ENCODE results near the gene BMP2. TPM values are rescaled to one million over a fixed set of nuclear protein-coding genes. Genes with fewer than 3 reads are reported as not detected.

Gene BMP2
- total and polyA plus RNA-seq, 2 donors (not counting 1 experiment from before 2014, with no cell fraction given): not detected

DNA sequence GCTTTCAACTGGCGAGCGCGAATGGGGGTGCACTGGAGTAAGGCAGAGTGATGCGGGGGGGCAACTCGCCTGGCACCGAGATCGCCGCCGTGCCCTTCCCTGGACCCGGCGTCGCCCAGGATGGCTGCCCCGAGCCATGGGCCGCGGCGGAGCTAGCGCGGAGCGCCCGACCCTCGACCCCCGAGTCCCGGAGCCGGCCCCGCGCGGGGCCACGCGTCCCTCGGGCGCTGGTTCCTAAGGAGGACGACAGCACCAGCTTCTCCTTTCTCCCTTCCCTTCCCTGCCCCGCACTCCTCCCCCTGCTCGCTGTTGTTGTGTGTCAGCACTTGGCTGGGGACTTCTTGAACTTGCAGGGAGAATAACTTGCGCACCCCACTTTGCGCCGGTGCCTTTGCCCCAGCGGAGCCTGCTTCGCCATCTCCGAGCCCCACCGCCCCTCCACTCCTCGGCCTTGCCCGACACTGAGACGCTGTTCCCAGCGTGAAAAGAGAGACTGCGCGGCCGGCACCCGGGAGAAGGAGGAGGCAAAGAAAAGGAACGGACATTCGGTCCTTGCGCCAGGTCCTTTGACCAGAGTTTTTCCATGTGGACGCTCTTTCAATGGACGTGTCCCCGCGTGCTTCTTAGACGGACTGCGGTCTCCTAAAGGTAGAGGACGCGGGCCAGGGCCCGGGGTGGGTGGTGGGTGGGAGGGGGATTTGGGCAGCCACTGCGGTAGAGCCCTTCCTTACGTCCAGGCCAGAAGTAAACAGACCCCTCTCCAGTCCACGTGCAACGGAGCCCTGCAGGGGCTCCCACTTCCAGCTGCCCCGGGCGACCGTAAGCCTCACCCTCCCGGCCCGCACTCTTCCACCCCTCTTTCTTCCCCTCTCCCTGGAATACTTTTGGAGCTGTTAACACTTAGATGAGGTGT is 998 bp downstream of the BMP2 start:
- no peaks in the 10 kb centered on the region for H3K79me2 ChIP-seq (ENCODE audit: control insufficient read depth, insufficient read depth, low read length)
- Mint-ChIP-seq H3K4me1 (peaks cover 9% of the 10 kb centered on the region), H3K4me3 (peak overlapping the region; percentile 47), H3K27me3 (peaks cover 51% of the 10 kb centered on the region), H3K9me3 (ENCODE audit: insufficient read depth) (no peaks in the 10 kb centered on the region), H3K27ac (no peak overlapping the region)
- H3K9ac ChIP-seq (ENCODE audit: low read length): no peak overlapping the region
- intact Hi-C loops (cut with micrococcal nuclease): no loop called here
- ChIA-PET POLR2A (no interaction called here), CTCF (no interaction called here)
- H3K4me3 ChIP-seq (ENCODE audit: control extremely low read depth in 1 of 5, extremely low read depth in 1 of 5, insufficient read depth in 1 of 5, low read depth in 2 of 5, low read length in 4 of 5): peak overlapping the region in 1 of 5 experiments; percentile 2
- H3K27me3 ChIP-seq (replicated peaks in 1 of 4; ENCODE audit: control extremely low read depth in 1 of 4, control insufficient read depth in 3 of 4, insufficient read depth in 4 of 4, low read length in 3 of 4): peaks cover 0 to 31% (median 24%) of the 10 kb centered on the region in 4 experiments
- TF ChIP-seq CTCF (IDR thresholded peaks at IDR 0.05) (no peak), EZH2 (IDR thresholded peaks at IDR 0.05; ENCODE audit: borderline replicate concordance, insufficient read depth, low read depth, low read length, poor library complexity, severe bottlenecking) (no peak)
- no peak overlapping the region for H3K27ac ChIP-seq (ENCODE audit: low read length in 2 of 2)
- no peak for ATAC-seq (ENCODE audit: low read depth)
- H3K4me1 ChIP-seq (ENCODE audit: control insufficient read depth in 2 of 2, insufficient read depth in 2 of 2, low read length in 2 of 2): peaks cover 4 to 18% of the 10 kb centered on the region in 2 donors
- peak overlapping the region; percentile 61 for H3K4me2 ChIP-seq (replicated peaks; ENCODE audit: low read depth, low read length, poor library complexity, severe bottlenecking)
- DNase-seq: peak; percentile 4
- 3% methylated on average over 55 of the region's 70 CpGs for WGBS (ENCODE audit: insufficient coverage)
- H4K20me1 ChIP-seq (ENCODE audit: control insufficient read depth, insufficient read depth, low read length, poor library complexity, severe bottlenecking): no peaks in the 10 kb centered on the region
- H2AFZ ChIP-seq (ENCODE audit: insufficient read depth, low read depth, low read length, poor library complexity, severe bottlenecking): no peak overlapping the region
- H3K36me3 ChIP-seq (replicated peaks in 1 of 2; ENCODE audit: control extremely low read depth in 1 of 2, control insufficient read depth in 1 of 2, extremely low read depth in 1 of 2, insufficient read depth in 2 of 2, low read length in 1 of 2): no peaks in the 10 kb centered on the region
- H3K9me3 ChIP-seq (ENCODE audit: control extremely low read depth in 1 of 3, control insufficient read depth in 2 of 3, insufficient read depth in 1 of 3, low read length in 2 of 3): peaks cover 0 to 7% (median 0%) of the 10 kb centered on the region in 3 donors
